Measurements from ENCODE around the gene LTK.

DNA sequence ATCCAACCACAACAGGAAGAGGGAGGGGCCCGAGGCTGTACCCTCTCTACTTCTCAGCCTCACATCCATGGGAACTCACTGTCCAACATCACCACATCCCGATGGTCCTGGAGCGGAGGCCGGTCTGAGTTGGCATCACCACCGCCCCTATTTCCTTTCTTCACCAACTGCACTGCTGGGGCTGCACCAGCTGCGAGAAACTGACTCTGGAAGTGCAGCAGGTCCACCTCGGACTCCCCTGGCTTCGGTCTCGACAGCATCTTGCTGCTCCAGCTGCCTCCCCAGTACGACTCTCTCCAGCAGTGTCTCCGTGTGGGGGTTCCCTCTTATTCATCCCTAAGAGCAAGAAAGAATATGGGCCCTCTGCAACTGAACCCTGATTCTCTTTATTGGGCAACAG, 23.2 kb upstream of the LTK start:
- TF ChIP-seq CTCF (IDR thresholded peaks at IDR 0.05) = no peak
- no peak for TF ChIP-seq POLR2A (IDR thresholded peaks at IDR 0.05)
